Large intestine (tissue), 3 donors: Measurements from ENCODE around the gene CD86. TPM values are rescaled to one million over a fixed set of nuclear protein-coding genes. Genes with fewer than 3 reads are reported as not detected.
A peak's percentile ranks its signal among the peaks of the same experiment; 100 is the strongest.
"Not testable (repeated sequence)": the region's sequence is repeated elsewhere in the genome, so short reads cannot be mapped to it uniquely, and the experiment has no call there.

Source experiments
- DNase-seq, 2 donors: peaks; one replicate each; pipeline versions ENCODE4 v3.0.0 to v3.0.0-alpha.2; 2013
- H3K27ac ChIP-seq: one replicate; pipeline ENCODE4 v1.5.1; 2013; ENCODE audit warnings: low read length
- H3K27me3 ChIP-seq: 2 replicates; pipeline ENCODE4 v1.6.1; 2013; ENCODE audit warnings: low read length; ENCODE audit not compliant: control insufficient read depth, insufficient read depth
- H3K36me3 ChIP-seq: 2 replicates; pipeline ENCODE4 v1.6.1; 2013; ENCODE audit warnings: low read length; ENCODE audit not compliant: control insufficient read depth, insufficient read depth
- H3K4me1 ChIP-seq: one replicate; pipeline ENCODE4 v1.6.1; 2013; ENCODE audit warnings: low read length; ENCODE audit not compliant: control insufficient read depth, insufficient read depth
- H3K4me3 ChIP-seq: one replicate; pipeline ENCODE4 v1.5.1; 2013; ENCODE audit warnings: low read length
- H3K9me3 ChIP-seq: one replicate; pipeline ENCODE4 v1.6.1; 2013; ENCODE audit warnings: mild to moderate bottlenecking, low read depth, low read length, moderate library complexity; ENCODE audit not compliant: control insufficient read depth
- whole genome bisulfite sequencing: methylation state at CpG from one replicate; pipeline ENCODE4 v1.1.5; 2013; ENCODE audit warnings: low lambda C conversion rate; ENCODE audit not compliant: insufficient coverage; 5-methylcytosine and 5-hydroxymethylcytosine counted together
- polyA plus RNA-seq: library from polyadenylated mRNA; unstranded; fragments of 120-200 nt; gene quantifications from one replicate; pipeline ENCODE4 v1.2.1, GENCODE V29; 2013

The CD86 gene
- polyA plus RNA-seq, 1 donor = 3.3 TPM

DNA sequence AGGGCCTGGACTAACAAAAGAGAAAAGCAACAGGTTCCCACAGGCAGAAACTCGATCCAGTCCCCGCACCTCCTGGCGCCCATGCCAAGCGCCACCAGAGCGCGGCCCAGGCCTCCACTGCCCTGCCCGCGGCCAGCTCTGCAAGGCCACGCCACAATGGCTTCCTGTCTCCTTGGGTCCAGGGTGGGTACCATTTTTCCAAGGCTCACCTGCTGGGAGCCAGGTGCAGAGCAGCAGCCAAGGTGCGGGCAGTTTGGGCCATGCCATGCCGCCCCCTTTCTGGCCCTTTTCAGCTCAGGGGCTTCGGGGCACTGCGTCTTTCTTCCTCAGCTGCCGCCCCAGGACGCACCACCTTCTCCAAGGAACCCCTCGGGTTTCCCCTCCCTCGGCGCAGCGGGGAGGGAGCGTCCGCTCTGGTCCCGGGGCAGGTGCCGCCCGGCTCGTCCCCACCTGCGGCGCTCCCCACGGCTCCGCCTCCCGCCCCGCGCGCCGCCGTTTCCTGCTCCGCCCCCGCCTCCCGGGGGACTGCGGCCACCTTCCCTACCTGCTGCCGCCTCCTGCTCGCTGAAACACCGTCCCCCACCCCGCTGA lies 33.3 kb upstream of the CD86 start, which contains the start of gene ILDR1:
TSS of gene ILDR1 (minus strand) at position 437 of the 591 bp plus-strand sequence. CDS start at position 267, 170 bp downstream.
- Histone ChIP-seq H3K4me1 (peaks cover 13% of the 10 kb centered on the region), H3K9me3 (no peaks in the 10 kb centered on the region), H3K27me3 (peaks cover 4% of the 10 kb centered on the region), H3K27ac (peak within 1 kb of the TSS; percentile 72), H3K4me3 (peak within 1 kb of the TSS; percentile 66), H3K36me3 (no peaks in the 10 kb centered on the region)
- DNase-seq = peak; percentile 51 to 84
- no CpG with 5 or more reads among the region's 43 CpGs for WGBS

DNA sequence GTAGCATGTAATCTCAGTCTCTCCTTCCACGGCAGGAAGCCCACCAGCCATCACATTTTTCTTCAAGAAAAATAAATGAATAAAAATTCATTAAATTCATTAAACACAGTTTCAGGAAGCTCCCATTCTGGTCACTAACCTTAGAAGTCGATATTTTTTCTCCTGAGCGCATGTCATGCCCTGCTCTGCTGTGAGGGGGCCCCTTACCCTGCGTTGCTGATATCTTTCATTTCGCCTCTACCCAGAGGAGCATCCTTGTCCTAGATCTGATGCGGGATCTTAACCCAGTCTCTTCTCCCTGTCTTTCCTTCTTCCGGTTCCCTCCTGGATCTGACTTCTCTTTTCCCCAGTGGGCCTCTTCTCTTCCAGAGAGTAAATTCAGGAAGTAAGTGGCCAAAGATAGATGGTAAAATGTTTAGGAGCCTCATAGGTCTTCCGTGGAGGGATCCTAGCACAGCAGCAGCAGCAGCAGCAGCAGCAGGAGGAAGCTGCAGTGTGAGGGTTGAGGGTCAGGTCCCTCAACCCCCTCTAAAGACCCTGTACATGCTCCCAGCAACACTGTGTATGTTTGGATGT lies 31.7 kb upstream of the CD86 start:
- Histone ChIP-seq H3K27ac (no peak overlapping the region), H3K4me1 (peaks cover 13% of the 10 kb centered on the region), H3K36me3 (no peaks in the 10 kb centered on the region), H3K27me3 (peaks cover 4% of the 10 kb centered on the region), H3K4me3 (no peak overlapping the region), H3K9me3 (no peaks in the 10 kb centered on the region)
- WGBS = no CpG with 5 or more reads among the region's 8 CpGs
- DNase-seq = no peak

DNA sequence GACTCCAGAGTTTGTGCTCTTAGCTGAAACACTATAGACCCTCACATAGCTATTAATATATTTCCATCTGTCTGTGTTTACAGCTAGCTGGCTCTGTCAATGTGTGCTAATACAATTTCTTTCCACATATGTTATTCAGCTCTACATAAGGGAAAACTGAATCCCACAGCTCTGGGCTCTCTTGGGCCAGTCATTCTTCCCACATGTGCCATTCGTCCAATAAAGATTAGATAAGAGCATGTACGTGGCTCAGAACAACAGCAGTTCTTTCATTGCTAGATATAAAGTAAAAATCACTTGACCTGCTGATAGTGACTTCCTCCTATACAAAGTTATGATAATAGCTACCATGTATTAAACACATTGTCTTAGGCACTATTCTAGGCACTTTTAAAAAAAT lies 30.4 kb upstream of the CD86 start:
- Histone ChIP-seq H3K27me3 (peaks cover 4% of the 10 kb centered on the region), H3K27ac (no peak overlapping the region), H3K36me3 (no peaks in the 10 kb centered on the region), H3K4me3 (no peak overlapping the region), H3K9me3 (no peaks in the 10 kb centered on the region), H3K4me1 (peaks cover 9% of the 10 kb centered on the region)
- WGBS = no CpG with 5 or more reads among the region's 2 CpGs
- peak; percentile 19 to 58 for DNase-seq

DNA sequence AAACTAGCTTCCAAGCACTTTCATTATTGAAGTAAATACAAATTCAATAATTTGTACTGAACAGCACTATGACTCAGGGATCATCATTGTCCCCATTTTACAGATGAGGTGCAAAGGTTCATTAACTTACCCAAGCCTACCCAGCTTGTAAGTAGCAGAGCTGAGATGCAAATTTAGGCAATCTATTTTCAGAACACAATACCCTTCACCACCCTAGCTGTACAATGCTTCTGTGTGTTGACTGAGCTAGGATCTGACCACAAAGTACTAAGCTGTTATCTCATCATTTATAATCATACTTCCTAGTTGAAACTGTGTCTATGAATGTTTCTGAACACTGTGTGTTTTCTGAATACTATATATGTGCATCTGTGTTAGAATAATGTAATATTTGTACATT lies 29.9 kb upstream of the CD86 start:
- H3K36me3 ChIP-seq = no peaks in the 10 kb centered on the region
- no peaks in the 10 kb centered on the region for H3K9me3 ChIP-seq
- no peak overlapping the region for H3K27ac ChIP-seq
- peaks cover 4% of the 10 kb centered on the region for H3K27me3 ChIP-seq
- H3K4me3 ChIP-seq = no peak overlapping the region
- DNase-seq = no peak
- peaks cover 4% of the 10 kb centered on the region for H3K4me1 ChIP-seq

DNA sequence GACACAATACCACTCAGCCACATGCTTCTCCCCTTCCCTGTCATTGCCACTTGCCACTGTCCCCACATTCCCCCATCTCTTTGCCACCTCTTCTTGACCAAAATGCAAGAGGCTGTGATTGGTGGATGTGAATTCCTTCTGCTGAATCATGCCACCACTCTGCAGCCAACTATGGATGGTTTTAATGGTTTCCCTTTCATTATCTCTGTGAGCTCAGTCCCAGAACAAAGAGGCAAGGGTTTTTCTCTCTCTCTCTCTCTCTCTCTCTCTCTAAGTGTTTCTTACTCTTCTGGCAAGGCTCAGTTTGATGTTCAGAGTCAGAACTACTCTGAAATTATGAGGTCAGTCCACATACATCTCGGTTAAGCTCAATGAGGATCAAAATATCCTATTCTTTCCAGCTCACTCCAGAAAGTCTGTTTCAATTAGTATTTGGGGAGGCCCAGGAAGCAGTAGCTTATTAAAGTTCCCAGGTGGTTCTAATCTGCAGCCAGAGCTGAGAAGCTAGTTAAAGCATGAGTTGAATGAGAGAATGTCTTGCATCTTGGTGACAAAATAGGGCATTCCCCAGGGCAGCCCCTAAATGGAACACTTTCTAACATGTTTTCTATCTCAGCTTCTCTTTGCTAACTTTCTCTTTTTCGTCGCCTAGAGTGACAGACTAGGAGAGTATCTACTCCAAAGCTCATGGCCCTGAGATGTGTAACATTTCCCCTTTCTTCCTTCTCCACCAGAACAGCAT lies 24.6 kb upstream of the CD86 start:
- Histone ChIP-seq H3K4me3 (no peak overlapping the region), H3K4me1 (no peaks in the 10 kb centered on the region), H3K9me3 (no peaks in the 10 kb centered on the region), H3K27ac (no peak overlapping the region), H3K36me3 (no peaks in the 10 kb centered on the region), H3K27me3 (peaks cover 3% of the 10 kb centered on the region)
- no peak for DNase-seq
- 100% methylated on average over 2 of the region's 3 CpGs for WGBS

DNA sequence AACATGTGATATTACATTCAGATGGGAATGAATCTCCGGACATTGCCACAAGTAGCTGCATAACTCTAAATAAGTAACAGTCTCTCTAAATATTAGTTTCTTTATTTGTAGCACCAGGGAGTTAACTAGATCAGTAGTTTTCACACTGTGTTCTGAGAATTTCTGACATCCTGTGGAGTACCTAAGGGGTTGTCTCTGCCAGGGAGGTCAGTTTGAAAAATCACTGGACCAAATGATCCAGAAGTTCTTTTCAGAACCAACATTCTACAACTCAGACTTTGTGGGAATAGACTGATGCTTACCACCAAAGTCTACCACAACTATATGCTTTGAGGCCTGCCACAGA lies 24.1 kb upstream of the CD86 start:
- no peak overlapping the region for H3K4me3 ChIP-seq
- H3K4me1 ChIP-seq = no peaks in the 10 kb centered on the region
- peaks cover under 1% of the 10 kb centered on the region for H3K9me3 ChIP-seq
- WGBS = no CpG with 5 or more reads among the region's 1 CpG
- no peak overlapping the region for H3K27ac ChIP-seq
- no peaks in the 10 kb centered on the region for H3K36me3 ChIP-seq
- H3K27me3 ChIP-seq = peaks cover 3% of the 10 kb centered on the region
- no peak for DNase-seq

DNA sequence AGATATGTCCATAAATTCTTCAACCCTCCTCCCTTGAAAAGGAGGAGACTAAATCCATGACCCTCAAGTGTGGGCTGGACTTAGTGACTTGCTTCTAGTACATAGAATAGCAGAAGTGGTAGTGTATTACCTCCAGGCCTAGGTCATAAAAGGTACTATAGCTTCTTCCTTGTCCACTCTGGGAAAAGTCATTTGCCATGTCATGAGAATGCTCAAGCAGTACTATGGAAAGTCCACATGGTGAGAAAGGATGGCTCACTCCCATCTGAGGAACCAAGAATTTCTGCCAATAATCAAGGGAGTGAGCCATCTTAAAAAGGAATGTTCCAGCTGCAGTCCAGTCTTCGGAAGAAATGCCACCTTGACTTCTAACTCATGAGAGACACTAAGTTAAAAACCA lies 22.6 kb upstream of the CD86 start:
- DNase-seq = no peak
- Histone ChIP-seq H3K4me1 (no peaks in the 10 kb centered on the region), H3K36me3 (no peaks in the 10 kb centered on the region), H3K9me3 (peaks cover 12% of the 10 kb centered on the region), H3K27me3 (peaks cover 3% of the 10 kb centered on the region), H3K4me3 (no peak overlapping the region), H3K27ac (no peak overlapping the region)
- WGBS = no CpG with 5 or more reads among the region's 1 CpG

DNA sequence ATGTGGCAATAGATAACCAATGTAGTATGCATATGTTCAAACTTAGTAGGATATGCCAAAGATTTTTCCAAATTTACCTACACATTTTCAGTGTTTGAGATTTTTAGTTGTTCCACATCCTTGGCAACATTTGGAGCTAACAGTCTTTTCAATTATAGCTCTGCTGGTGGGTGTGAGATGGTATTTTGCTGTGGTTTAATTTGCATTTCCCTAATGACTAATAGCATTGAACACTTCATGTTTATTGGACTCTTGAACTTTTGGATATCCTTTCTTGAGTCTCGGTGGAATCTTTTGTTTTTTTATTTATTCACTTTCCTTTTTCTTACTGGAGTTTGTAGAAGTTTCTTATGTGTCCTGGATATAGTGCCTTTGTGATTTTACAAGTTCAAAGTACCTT lies 22.1 kb upstream of the CD86 start:
- H3K4me1 ChIP-seq = no peaks in the 10 kb centered on the region
- no peak overlapping the region for H3K4me3 ChIP-seq
- peaks cover 12% of the 10 kb centered on the region for H3K9me3 ChIP-seq
- no peak overlapping the region for H3K27ac ChIP-seq
- WGBS = no CpG with 5 or more reads among the region's 1 CpG
- H3K27me3 ChIP-seq = peaks cover 3% of the 10 kb centered on the region
- DNase-seq = no peak
- H3K36me3 ChIP-seq = no peaks in the 10 kb centered on the region

DNA sequence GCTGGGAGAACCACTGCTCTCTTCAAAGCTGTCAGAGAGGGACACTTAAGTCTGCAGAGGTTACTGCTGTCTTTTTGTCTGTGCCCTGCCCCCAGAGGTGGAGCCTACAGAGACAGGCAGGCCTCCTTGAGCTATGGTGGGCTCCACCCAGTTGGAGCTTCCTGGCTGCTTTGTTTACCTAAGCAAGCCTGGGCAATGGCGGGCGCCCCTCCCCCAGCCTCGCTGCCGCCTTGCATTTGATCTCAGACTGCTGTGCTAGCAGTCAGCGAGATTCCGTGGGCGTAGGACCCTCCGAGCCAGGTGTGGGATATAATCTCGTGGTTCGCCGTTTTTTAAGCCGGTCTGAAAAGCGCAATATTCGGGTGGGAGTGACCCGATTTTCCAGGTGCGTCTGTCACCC lies 7.9 kb upstream of the CD86 start:
- not testable (repeated sequence) for H3K4me1 ChIP-seq, H3K27me3 ChIP-seq, H3K9me3 ChIP-seq, DNase-seq, H3K36me3 ChIP-seq, H3K27ac ChIP-seq, H3K4me3 ChIP-seq
- no CpG with 5 or more reads among the region's 16 CpGs for WGBS

DNA sequence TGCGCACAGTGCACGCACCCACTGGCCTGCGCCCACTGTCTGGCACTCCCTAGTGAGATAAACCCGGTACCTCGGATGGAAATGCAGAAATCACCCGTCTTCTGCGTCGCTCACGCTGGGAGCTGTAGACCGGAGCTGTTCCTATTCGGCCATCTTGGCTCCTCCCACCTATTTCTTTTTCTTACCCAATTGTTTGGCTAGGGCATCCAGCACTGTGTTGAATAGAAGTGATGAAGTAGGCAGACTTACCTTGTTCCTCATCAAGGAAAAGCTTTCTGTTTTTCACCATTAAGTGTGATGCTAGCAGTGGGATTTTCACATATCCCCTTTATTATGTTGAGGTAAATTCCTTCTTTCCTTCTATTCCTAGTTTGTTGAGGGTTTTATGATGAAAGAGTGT lies 7.4 kb upstream of the CD86 start:
- H3K27ac ChIP-seq, H3K36me3 ChIP-seq, H3K4me1 ChIP-seq, DNase-seq, H3K4me3 ChIP-seq, H3K9me3 ChIP-seq, H3K27me3 ChIP-seq: not testable (repeated sequence)
- no CpG with 5 or more reads among the region's 11 CpGs for WGBS

DNA sequence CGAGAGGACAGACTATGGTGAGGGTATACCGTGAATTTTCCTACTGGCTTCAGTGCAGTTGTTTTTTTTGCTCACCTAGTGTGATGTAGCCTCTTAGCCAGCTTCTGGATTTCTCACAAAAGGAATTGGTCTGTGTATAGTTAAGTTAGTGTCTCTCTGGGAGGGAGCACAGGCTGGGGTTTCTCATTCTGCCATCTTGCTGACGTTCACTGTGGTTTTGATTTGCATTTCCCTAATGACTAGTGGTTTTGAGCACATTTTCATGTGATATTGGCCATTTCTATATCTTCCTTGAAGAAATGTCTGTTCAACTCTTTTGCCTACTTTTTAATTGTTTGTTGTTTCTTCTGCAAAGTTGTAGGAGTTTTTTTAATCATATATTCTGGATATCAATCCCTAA lies 2.2 kb upstream of the CD86 start:
- Histone ChIP-seq H3K4me1 (no peaks in the 10 kb centered on the region), H3K9me3 (no peaks in the 10 kb centered on the region), H3K36me3 (no peaks in the 10 kb centered on the region), H3K27me3 (no peaks in the 10 kb centered on the region), H3K4me3 (no peak overlapping the region), H3K27ac (no peak overlapping the region)
- no CpG with 5 or more reads among the region's 3 CpGs for WGBS
- no peak for DNase-seq
